GM18498 (cell line): ENCODE results near the gene HVCN1.
"Not testable (repeated sequence)": the region's sequence is repeated elsewhere in the genome, so short reads cannot be mapped to it uniquely, and the experiment has no call there.

Experiments
- ATAC-seq: cut with Tn5 transposase; IDR thresholded peaks from one replicate; pipeline ENCODE4 v1.9.1; 2021; ENCODE audit warnings: mild to moderate bottlenecking, moderate library complexity; ENCODE audit not compliant: unreplicated experiment

The HVCN1 gene

DNA sequence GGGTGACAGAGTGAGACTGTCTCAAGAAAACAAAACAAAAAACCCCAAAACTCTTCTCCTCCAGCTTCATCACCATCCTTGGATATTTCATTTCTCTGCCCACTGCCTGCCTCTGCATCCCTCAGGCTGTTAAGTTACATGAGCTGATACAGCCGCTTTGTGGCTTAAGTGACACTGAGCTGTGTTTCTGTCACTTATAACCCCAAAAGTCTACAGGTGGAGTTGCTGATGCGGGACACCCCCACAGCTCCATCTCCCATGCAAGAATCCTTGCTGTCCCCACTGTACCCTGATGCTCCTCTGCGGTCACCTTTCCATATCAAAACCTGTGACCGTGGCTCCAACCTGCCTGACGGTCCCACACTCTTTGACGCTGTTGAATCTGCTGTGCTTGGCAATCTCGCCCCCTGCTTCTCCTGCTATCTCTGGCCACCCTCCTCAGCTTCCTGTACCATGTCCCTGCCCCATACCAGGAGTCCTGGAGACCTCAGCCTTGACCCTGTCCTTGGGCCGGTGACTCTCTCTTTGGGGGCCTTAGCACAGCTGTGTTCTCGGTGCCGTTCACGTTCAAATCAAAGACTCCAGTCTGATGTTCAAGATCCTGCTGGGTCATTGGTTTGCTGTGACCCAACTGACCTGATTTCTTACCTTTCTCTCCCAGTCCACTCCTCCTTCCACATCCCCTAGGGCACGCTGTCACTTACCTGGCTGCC, 20.3 kb downstream of the HVCN1 start:
- no peak for ATAC-seq

GRCh38 chr12:110667671-110668070, 21.2 kb downstream of the HVCN1 start:
- ATAC-seq, result no peak

GRCh38 chr12:110666892-110667291, 22.0 kb downstream of the HVCN1 start:
- no peak for ATAC-seq

GRCh38 chr12:110661337-110661972, 27.5 kb downstream of the HVCN1 start:
- ATAC-seq, result peak; percentile 89

DNA sequence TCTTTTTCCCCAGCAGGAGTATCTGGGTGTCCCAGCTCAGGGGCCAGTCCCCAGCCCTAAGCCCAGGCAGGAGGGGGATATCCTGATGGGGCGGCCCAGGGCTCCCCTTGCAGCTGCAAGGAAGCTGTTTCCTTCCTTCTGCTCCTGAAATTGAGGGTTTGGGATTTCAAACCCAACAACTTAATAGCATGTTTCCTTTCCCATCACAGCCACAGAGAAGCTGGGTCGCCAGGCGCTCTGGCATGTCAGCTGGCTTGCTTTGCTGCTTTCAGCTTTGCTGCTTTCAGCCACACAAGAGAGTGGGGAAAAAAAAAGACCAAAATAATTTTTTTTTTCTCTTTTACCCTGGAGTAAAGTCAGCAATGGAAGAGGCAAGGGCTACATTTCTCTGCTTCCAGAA, 30.0 kb downstream of the HVCN1 start:
- ATAC-seq, result no peak

DNA sequence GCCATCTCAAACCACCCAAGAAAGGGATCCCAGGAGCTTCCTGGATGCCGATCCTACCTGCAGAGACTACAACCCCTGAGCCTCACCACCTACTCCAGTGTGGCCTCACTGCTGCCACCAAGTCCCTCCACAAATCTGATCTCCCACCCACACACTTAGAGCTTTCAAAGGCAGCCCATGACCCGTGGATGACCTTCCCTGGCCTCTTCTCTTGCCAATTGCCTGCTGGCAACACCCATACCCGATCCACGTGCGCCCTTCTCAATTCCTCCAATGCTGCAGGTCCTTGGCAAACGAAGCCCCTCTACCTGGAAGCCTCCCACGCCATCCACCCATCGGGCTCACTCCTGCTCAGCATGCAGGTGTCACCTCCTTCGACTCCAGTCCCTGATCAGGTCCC, 30.7 kb downstream of the HVCN1 start:
- ATAC-seq, result no peak

- ATAC-seq, result no peak
Observed at GRCh38 chr12:110657747-110658146, 31.2 kb downstream of the HVCN1 start.

- ATAC-seq, result no peak
Observed at GRCh38 chr12:110656071-110656655, 32.8 kb downstream of the HVCN1 start.

GRCh38 chr12:110654238-110654637, 34.7 kb downstream of the HVCN1 start:
- not testable (repeated sequence) for ATAC-seq

GRCh38 chr12:110649341-110649847, 39.5 kb downstream of the HVCN1 start:
- ATAC-seq, result no peak

DNA sequence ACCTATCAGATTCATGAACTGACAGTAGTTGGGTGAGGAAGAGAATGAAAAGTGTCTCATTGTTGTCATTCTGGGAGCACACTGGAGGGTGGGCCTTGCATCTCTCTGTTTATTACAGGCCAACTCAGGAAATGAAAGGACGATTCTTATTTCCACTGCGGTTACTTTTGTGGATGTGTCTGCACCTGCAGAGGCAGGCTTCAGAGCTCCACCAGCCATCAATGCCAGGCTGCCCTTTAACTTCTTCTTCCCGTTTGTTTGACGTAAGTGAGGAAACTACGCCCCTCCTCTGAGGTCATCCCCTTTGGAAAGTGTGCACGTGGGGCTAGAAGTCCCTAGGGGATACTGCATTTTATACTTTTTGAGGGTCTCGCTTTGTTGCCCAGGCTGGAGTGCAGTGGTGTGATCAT, 41.3 kb downstream of the HVCN1 start:
- ATAC-seq, result no peak

DNA sequence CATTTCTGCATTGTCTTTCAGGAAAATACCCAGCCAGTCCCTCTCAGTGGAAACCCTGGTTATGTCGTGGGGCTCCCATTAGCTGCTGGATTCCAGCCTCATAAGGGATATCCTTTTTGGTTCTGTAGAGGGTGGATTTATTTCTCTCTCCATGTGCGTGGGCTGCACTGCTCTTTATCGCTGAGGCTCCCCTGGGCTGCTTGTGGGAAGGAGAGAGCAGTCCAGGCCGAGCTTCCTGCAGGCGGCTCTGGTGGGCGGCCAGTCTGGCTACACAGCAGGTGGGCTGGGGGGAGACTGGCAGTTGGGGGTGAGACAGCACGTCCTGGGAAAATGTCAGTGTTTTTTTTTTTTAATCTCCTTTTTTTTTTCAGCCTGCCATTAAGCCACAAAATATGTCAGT, 47.4 kb downstream of the HVCN1 start:
- no peak for ATAC-seq

DNA sequence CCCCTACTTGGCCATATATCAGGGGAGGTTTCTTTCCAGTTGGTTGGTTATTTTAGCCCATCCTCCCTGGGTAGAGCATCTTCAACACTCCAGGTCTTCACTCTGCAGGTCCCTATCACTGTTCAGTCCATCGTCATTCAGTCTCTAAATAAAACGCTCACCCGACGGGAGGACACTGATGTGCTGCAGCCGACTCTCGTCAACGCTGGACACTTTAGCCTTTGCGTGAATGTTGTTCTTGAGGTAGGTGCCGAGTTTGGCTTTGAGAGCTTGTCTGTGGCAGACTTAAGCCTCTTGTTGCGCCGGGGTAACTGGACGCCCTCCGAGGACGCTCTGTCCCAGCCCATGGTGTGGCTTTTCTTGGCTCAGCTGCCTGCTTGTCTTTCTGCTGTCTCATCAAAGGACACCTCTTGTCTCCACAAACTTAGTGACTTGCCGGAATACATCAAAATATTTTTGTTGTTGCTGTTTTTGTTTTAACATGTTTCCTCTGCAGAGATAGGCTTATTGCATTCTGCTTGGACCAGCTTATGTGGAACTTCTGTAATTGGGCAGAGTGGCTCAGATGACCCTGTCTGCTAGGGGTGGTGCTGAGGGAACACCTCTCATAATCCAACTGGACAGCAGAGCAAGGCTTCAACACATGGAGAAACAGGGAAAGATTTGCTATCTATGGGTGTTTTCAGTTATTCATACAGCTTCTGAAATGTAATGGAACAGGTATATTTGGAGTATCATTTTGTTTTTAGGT, 48.5 kb downstream of the HVCN1 start:
- ATAC-seq, result no peak

GRCh38 chr12:110639336-110640141, 49.4 kb downstream of the HVCN1 start:
- no peak for ATAC-seq

- ATAC-seq, result no peak
Observed at GRCh38 chr12:110638796-110639195, 50.1 kb downstream of the HVCN1 start.

- no peak for ATAC-seq
Observed at GRCh38 chr12:110637869-110638441, 51.0 kb downstream of the HVCN1 start.

GRCh38 chr12:110636516-110636915, 52.4 kb downstream of the HVCN1 start:
- ATAC-seq, result no peak

DNA sequence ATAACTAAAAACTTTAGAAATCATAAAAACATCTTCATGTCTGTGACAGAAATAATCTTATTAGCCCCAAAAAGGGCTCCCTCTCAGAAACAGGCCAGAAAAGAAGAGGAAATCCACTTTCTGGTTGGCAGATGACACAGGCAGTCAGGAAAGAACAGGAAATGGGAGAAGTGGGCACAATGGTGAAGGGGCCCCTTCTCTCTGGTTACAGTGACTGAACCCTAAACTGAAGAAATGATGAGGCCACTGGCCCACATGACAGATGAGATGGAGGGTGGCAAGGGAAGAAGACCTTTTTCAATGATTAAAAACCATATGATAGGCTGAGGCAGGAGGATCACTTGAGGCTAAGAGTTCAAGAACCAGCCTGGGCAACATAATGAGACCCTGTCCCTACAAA, 53.9 kb downstream of the HVCN1 start:
- no peak for ATAC-seq

GRCh38 chr12:110627500-110628195, 61.3 kb downstream of the HVCN1 start:
- peak; percentile 45 for ATAC-seq

- ATAC-seq, result no peak
Observed at GRCh38 chr12:110622582-110622981, 66.3 kb downstream of the HVCN1 start.
